ENCODE results near the gene PGM2.

Gene PGM2

DNA sequence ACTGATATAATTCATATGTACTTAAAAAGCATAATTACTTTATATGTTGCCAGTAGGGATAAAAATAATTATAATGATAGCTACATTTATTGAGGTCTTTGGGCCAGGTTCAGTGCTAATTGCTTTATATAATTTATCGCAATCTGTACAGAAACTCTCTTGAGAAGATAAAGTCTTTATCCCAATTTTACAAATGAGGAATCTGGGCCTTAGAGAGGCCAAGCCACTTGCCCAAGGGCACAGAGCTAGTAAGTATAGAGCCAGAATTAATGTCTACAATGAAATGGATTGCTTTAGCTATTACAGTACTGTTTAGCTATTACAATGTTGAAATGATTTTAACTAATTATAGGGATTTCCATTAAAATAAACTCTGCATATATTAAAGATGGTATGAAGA lies 33.8 kb downstream of the PGM2 start:
- DNase-seq (ENCODE audit: low read depth in 1 of 2, low spot score in 1 of 2), result no peak

DNA sequence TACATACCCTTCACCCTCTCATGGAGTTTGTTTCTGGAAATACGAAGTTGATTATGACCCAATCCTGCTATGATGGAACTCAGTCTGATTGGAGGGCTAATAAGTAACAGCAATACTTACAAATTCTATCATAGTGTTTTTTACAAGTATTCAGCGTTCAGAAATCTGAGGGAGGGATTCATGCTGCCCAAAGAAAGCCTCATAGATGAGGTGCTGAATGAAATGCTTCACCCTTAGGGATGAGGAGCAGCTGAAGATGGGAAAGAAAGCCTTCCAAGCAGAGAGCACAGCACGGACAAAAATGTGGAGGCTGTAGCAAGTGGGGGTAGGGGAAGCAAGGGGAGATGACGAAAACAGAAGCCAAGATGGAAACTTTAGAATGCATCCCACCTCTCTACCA lies 36.5 kb downstream of the PGM2 start:
- no peak for DNase-seq (ENCODE audit: low read depth in 1 of 2, low spot score in 1 of 2)

DNA sequence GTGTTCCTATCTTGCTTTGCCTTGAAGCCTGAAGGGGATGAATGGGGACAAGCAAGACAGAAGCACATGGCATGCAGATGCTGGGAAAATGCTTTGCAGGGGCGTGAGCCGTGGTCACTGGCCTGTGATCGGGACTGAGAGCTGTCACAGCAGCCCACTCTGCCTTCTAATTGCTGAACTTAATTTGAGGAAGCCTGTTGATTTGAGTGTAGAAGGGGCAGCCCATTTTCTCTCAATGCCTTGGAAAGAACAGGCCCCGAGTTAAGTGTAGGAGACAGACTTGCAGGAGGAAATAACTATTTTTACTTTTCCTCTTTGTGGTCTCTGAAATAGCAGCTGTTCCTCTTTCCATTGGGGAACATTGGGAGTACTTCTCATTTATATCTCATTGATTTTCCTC lies 38.3 kb downstream of the PGM2 start:
- no peak for DNase-seq (ENCODE audit: low read depth in 1 of 2, low spot score in 1 of 2)

DNA sequence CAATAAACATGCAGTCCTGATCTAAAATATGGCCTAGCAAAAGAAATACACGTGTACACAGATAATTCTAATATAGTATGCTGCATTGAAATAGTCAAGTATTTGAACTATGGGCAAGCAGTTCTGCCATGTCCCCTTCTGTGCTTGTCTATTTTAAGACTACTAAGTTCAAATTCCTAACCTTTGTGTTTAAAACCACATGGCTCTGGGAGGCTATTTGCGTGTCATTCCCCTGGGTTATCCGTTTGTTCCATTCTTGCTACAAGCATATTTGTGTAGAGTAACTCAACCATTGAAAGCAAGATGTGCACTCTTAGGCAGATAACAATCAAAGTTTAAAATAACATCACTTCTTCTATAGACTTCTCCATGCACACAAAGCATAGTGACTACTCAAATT lies 39.0 kb downstream of the PGM2 start:
- no peak for DNase-seq (ENCODE audit: low read depth in 1 of 2, low spot score in 1 of 2)

DNA sequence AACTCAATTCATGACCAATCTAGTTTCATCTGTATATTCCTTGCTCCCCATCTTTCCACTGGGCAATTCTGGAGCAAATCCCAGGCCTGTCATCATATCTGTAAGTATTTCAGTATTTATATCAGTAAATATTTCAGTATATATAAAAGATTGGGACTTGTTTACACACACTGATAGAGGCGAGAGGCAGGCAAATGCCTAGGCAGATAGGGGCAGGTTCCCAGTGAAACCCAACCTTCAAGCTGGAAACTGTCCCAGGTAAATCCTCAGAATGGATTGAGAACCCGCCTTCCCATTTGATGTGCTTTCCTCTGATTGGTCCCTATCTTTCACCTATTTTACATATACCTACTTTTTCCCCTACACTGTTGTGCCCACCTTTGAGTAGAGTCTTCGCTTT lies 40.6 kb downstream of the PGM2 start:
- no peak for DNase-seq (ENCODE audit: low read depth in 1 of 2, low spot score in 1 of 2)

DNA sequence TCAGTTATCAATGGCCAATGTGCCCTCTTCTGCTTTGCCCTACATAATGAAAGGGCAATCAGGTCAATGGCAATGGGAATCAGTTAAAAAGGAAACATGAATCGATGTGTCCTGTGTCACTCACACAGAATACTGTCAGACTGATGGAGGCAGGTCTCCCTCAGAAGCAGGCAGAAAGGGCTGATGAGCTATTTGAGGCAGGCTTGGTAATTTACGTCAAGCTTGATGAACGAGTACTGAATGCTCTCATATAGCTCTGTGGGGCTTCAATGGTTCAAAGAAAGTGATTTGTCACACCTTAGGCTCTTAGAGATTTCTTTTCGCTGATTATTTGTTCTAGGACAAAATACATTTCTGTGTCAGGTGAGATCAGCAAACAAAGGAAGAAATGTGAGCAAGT lies 41.8 kb downstream of the PGM2 start:
- no peak for DNase-seq (ENCODE audit: low read depth in 1 of 2, low spot score in 1 of 2)

DNA sequence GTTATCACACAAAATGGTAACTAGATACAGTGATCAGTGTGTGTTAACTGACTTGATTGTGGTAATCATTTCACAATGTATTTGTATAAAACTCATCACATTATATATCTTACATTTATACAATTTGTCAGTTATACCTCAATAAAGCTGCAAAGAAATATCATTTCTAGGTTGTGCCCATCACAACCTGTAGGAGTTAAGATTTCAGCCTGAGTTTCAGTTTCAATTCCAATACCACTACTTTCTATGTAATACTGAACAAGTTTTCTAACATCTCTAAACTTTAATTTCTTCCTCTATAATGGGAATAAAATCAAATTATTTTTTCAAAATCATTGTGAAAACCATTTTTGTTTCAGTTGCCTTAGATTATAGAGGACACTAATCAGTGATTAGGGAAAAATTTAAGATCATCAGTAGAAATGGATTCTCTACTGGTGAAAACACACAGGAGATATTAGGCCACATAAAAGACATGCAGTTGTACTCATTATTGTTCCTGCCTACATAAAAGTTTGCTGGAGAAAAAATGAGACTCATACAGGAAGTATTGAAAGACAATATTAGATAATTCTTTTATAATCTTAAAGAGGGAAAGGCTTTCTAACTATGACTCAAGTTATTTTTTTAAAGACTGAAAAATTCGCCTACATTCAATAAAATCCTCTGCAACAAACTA lies 46.0 kb downstream of the PGM2 start:
- no peak for DNase-seq (ENCODE audit: low read depth in 1 of 2, low spot score in 1 of 2)

DNA sequence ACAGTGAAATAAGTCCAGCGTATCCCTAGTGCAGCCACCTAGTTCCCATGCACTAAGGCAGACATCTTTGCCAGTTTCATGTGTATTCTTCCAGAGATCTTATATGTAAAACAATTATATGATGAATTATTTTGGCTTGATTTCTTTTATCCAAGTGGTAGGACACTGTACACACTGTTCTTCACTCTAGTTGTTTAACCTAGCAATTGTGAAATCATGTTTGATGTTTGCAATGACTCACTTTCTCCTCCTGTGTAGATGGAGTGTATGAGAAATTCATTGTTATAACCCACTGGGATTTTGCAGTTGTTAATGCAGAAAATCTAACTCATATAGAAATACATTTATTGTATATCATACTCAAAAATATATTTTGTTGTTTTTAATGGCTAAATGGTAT lies 46.9 kb downstream of the PGM2 start:
- DNase-seq (ENCODE audit: low read depth in 1 of 2, low spot score in 1 of 2), result no peak

DNA sequence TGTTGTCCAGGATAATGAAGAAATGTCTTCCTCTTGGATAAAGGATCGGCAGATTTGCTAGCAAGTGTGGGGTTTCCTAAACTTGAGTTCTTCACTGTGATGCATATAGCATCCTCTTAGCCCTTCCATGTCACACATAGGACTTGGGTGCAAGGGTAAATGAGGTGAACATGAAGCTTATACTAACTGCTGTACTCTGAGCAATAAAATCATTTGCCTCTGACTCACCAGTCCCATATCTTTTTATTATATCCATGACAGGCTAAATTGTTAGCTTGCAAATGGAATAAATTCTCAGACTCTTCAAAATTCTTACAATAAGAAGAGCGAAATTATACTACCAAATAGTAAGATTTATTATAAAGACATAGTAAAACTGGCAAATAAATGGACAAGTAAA lies 49.7 kb downstream of the PGM2 start:
- no peak for DNase-seq (ENCODE audit: low read depth in 1 of 2, low spot score in 1 of 2)

DNA sequence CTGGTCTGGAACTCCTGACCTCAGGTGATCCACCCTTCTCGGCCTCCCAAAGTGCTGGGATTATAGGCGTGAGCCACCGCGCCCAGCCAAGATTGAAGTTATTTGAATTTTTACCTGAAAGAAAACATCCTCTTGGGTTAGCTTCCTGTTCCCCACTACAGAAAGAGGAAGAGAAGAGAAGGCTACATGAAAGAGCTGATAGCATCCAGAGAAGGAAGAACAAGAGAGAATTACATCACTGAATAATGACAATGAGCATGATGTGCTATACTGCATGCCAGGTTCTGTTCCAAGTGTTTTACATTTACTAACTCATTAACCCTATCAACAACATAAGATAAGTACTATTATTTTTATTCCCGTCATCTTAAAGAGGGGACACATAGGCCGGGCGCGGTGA lies 52.9 kb downstream of the PGM2 start:
- DNase-seq (ENCODE audit: low read depth in 1 of 2, low spot score in 1 of 2), result no peak

DNA sequence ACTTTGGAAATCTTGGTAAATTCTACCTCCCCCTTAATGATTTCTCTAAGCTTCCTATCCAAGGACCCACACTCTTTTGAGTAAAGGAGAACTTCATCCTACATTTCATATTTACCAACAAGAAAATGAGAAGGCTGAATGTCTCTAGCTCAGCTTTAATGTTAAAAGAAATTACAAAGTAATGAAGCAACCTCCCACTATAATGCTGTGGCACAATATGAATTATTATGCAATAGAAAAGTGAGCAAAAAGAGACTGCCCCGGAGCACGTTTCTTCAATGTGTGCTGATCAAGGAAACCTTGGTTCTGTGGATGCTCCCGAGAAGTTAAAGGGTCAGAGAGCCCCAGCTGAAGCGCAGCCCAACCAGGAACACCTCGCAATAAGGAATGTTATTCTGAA lies 55.3 kb downstream of the PGM2 start:
- DNase-seq (ENCODE audit: low read depth in 1 of 2, low spot score in 1 of 2), result no peak

DNA sequence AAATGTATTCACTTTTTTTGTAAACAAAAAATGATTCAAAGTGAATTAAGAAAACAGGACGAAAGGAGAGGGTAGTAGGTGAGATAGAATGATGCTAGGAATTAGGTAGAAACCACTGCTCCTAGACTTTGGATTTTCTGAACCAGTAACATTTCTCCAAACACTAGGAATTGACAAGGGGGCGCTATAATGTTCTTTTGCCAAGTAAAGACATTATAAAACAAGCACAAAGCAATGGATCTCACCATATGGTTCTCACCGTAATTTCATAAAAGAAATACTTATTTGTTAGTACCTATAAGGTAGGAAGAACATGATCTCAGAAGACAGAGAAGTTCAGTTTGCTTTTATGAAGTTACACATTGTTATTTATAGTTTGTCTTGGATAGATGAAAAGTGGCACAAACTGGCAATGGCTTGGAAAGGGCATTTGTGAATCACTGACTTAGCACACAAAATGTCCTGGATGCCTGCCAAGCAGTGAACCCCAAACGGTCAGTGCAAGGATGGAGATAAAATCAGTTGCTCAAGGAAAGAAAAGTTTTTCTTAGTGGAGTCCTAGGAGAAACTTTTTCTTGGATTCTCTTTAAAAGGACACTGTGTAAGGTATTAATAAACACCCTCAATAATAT lies 56.3 kb downstream of the PGM2 start:
- no peak for DNase-seq (ENCODE audit: low read depth in 1 of 2, low spot score in 1 of 2)

DNA sequence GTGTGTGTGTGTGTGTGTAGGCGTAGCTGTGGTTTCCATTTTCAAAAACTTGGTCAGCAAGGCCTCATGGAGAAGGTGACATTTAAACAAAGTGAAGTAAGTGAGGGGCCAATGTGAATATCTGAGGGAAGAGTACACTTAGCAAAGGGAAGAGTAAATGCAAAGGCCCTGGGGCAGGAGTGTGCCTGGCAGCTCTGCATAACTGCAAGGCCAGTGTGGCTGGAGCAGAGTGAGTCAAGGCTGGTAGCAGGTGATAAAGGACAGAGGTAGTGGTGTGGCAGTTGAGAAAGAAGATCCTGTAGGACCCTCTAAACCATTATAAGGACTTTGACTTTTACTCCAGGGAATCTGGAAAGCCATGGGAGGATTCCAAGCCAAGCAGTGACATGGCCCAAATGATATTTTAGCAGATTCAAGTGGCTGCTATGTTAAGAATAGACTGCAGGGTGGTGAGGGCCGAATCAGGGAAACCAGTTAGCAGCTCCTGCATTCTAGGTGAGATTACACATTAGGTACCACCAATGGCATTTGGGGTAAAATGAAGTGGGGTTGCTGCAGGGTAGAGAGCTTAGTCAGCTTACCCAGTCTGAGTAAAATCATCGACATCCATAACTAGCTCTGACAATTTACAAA lies 58.5 kb downstream of the PGM2 start:
- no peak for DNase-seq (ENCODE audit: low read depth in 1 of 2, low spot score in 1 of 2)

DNA sequence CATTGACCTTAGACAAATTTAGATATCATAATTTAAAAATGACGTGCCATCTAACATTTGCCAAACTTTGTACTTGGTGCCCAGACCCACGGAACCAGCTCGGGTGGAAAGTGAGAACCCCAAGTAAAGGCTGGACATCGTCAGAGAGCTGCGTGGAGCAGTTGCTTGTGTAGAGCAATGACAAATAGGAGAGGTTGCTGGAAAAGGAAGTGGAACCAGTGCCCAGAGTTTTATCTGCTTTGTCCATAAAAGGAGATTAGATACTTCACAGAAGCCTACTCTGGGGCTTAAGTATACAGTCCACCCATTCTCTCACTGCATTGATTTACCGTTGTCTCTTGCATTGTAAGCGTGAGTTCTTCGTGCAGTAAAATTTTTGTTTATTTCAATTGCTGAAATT lies 59.0 kb downstream of the PGM2 start:
- DNase-seq (ENCODE audit: low read depth in 1 of 2, low spot score in 1 of 2), result no peak

DNA sequence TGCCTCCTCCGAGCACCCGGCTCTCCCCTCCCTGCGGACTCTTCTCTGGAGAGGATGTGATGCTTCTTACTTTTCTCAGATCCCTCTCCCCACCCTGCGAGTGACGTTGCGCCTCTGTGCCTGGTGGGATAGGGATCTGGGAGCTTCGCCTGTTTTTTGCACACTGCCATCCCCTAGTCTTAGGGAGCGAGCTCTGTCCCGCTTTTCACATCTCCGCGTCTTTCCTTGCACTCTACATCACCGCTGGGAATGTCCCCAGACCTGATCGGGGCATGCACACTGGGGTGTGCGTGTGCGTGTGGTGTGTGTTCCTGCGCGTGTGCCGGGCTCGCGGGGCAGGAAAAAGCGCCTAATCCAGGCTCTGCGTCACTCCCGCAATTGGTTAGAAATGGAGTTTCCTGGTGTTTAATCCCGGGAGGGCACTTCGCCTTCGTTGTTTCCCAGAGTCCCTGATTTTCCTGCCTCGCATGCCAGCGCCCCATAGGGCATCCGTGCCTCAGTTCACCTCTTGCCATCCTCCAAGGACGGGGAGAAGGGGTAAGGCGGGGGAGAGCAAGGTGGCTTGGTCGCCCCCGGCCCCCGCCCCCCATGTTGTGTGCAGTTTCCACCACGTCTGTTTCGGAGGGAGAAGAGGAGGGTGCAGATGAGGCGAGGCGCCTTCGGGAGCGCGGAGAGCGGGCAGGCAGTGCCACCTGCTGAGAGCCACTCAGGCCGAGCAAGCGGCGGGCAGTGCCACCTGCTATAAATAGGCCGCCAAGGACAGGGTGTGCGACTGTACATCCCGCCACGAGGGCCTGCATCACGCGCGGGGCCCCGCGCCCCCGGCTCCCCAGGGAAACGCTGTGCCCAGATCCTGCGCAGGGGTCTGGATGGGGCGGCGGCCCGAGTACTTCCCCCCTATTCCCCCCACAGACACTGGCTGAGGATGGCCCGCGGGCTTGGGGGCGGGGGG lies 63.6 kb downstream of the PGM2 start:
- DNase-seq (ENCODE audit: low read depth in 1 of 2, low spot score in 1 of 2), result peak; percentile 3 to 8

DNA sequence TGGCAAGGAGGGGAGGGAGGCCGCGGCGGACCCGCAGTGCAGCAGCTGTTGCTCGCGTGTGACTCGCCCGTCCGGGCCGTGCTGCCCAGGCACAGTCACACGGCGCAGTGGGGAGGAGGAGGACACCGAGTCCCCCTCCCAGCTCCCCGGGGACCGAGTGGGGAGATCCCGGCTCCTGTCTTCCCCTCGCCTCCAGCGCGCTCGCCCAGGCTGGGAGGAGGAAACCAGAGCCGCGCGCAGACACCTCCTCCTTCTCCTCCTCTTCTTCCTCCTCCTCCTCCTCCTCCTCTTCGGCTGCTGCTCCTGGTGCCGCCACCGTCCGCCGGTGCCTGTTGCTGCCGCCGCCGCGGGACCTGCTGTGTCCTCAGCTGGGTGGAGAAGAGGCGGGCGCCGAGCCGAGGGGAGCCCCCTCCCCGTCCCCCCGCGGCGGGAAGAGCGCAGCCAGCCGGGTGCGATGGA lies 64.3 kb downstream of the PGM2 start, which contains the start of gene TBC1D1:
Gene TBC1D1, plus strand, starts transcription at position 284 of the 459 bp plus-strand sequence. CDS start 11,012 bp downstream, outside the sequence.
- DNase-seq (ENCODE audit: low read depth in 1 of 2, low spot score in 1 of 2), result peak; percentile 5 to 35

DNA sequence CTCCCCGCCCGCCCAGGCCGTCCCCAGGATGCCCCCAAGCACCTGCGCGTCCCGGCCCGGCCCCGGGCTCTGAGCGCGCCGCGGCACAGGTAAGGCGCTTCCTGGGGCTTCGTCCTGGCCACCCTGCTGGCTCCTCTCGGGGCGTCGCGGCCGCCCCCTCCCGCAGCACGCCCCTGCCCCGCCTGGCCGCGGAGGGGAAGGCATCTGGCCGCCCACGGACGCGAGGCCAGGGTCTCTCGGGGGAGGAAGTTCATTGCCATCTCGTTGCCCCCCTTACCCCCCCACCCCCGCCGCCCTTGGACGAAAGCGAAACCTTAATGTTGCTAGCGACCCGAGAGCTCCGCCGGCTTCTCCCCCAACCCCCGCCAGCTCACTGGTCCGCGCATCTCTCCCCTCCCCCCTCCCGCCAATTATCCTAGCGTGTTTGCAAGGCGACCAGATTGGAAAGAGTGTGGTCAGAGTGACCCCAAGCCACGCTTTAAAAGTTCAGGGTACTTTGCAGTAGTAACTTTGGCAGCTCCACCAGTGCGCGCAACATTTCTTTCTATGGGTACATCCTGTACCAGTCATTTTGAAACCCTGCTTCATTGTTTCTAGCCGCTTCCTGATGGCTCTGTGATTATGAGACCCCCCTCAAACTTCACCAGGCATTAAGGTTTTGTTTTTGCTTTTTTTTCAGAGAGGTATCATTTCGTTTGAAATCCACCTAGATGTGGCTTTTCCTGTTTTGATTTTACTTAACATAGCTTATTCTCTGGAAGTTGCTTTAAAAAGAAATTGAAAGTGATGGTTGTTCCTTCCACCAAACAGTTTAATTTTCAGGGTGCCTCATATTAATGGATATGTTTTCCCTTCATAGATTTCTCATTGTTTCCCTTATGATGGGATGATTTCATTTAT lies 65.0 kb downstream of the PGM2 start:
- peak in 1 of 2 donors; percentile 47 for DNase-seq (ENCODE audit: low read depth in 1 of 2, low spot score in 1 of 2)

DNA sequence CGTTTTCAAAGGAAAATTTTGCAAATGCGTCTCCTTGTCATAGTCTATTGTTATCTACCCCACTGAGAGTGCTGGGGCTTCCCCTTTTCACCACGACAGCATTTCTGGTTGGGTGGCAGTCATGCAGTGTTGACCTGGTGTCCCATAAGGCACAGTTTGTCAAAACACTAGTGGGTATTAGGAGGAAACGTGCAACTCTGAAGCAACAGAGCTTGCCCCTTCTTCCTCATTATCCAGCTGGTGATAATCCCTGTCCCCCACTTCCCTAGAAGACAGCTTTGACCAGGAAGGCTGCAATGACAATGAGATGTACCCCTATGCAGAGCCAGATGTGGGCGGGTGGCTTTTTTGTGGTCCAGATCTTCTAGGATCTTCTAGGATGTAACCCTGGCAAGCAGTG lies 66.2 kb downstream of the PGM2 start:
- DNase-seq (ENCODE audit: low read depth in 1 of 2, low spot score in 1 of 2), result peak in 1 of 2 donors; percentile 51

DNA sequence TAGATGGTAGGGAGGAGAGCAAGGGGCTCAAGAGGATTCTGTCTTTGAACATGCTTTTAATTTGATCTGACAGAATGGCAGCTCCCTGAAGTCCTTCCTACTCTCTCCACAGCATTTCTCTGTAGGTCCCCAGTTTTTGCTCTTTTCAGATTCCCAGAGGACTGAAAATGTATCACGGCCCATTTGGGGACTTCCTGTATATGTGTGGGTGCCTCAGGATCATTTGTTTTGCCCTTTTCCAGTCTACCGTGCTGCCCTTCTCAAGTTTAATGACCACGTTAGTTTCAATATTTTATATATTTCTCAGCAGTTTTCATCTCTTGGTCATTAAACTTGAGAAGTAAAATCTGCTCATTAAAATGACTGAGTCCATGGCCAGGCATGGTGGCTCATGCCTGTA lies 66.7 kb downstream of the PGM2 start:
- DNase-seq (ENCODE audit: low read depth in 1 of 2, low spot score in 1 of 2), result no peak

DNA sequence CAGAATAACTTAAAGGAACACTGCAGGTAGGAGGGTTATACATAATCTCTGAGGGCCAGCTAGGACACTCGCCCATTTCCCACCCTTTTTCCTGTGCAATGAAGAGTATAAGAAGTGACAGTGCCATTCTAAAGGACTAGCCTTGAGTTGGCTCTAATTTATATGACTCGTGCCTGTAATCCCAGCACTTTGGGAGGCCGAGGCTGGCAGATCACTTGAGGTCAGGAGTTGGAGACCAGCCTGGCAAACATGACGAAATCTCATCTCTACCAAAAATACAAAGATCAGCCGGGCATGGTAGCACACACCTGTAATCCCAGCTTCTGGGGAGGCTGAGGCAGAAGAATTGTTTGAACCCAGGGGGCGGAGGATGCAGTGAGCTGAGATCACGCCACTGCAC lies 68.8 kb downstream of the PGM2 start:
- DNase-seq (ENCODE audit: low read depth in 1 of 2, low spot score in 1 of 2), result no peak

All from activated CD4-positive, alpha-beta T cell treated with anti-CD3 and anti-CD28 coated beads, Interleukin-2, amount 50 U/mL, for 24 hours (primary cell).